ENCODE results near the gene PPP1R2C. TPM values are rescaled to one million over a fixed set of nuclear protein-coding genes. Genes with fewer than 3 reads are reported as not detected.

The PPP1R2C gene
- total RNA-seq, 4 donors from 2014 or later, result not detected

DNA sequence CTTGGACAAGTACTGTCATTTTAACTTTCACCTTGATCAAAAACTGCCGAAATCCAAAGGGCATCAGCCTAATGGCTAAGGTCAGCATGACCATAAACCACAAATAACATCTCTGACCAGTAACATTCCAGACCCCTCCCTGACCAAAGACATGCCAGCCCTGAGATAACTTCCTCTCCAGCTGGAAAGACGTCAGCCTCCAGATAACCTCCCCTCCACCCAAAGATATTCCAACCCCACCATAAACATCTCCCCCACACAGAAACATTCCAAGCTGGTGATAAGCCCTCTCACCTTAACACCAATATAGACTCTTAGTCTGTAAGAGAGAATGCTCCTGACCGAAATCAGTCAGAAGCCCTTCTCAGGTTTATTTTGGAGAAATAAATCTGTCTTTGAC is 7.4 kb downstream of the PPP1R2C start:
- Histone ChIP-seq H3K36me3 (no peaks in the 10 kb centered on the region), H3K4me1 (no peaks in the 10 kb centered on the region), H3K9me3 (no peaks in the 10 kb centered on the region), H3K4me3 (no peak overlapping the region), H3K27ac (no peak overlapping the region), H3K27me3 (no peaks in the 10 kb centered on the region)
- 73 to 84% methylated on average over 3 of the region's 3 CpGs for WGBS, 2 donors
- TF ChIP-seq, protein P1, sequence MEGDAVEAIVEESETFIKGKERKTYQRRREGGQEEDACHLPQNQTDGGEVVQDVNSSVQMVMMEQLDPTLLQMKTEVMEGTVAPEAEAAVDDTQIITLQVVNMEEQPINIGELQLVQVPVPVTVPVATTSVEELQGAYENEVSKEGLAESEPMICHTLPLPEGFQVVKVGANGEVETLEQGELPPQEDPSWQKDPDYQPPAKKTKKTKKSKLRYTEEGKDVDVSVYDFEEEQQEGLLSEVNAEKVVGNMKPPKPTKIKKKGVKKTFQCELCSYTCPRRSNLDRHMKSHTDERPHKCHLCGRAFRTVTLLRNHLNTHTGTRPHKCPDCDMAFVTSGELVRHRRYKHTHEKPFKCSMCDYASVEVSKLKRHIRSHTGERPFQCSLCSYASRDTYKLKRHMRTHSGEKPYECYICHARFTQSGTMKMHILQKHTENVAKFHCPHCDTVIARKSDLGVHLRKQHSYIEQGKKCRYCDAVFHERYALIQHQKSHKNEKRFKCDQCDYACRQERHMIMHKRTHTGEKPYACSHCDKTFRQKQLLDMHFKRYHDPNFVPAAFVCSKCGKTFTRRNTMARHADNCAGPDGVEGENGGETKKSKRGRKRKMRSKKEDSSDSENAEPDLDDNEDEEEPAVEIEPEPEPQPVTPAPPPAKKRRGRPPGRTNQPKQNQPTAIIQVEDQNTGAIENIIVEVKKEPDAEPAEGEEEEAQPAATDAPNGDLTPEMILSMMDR (IDR thresholded peaks at IDR 0.05), result no peak
- no peak for TF ChIP-seq EP300 (IDR thresholded peaks at IDR 0.05)
- TF ChIP-seq POLR2A (IDR thresholded peaks at IDR 0.05), result no peak
- DNase-seq (ENCODE audit: low spot score in 2 of 2), result no peak

DNA sequence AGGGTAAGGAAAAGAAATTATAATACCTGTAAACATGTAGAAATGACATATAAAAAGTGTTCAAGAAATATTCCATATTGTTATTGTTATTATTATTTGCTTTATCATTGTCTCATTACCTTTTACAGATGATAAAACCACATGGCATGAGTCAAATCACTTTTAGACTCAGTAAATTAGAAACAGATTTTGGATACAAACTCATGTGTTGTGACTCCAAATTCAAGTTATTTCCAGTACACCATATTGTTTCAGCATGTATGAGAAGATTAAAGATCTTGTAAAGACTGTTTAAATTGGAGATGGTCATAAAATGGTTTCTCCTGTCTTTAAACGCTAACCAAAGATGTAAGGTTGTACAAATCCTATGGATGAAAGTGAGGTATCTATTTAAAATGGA is 18.1 kb downstream of the PPP1R2C start:
- no peaks in the 10 kb centered on the region for H3K36me3 ChIP-seq
- TF ChIP-seq, protein P1 (IDR thresholded peaks at IDR 0.05), result no peak
- no peak for TF ChIP-seq POLR2A (IDR thresholded peaks at IDR 0.05)
- no peak for TF ChIP-seq EP300 (IDR thresholded peaks at IDR 0.05)
- WGBS, 2 donors, result 80 to 89% methylated on average over 1 of the region's 1 CpG

DNA sequence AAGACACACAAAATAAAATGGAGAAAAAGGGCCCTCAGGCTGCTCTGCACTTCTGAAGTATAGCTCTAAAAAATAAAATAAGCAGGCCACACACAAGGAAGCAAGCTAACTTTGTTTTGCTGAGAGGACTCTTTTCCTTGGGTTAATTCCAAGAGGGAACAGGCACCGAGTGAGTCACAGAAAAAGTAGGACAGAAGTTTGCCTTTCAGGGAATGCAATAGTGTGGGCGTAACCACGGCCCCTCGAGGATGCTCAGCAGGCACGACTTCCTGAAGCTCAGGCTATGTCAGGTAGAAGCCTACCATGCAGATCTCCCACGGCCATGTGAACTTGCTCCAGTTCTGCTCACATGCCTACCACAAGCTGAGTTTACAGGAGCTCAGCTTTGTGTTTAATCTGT is 22.1 kb downstream of the PPP1R2C start:
- no peak overlapping the region for H3K4me3 ChIP-seq
- peak overlapping the region in 1 of 4 donors; percentile 20 for H3K27ac ChIP-seq
- TF ChIP-seq EP300 (IDR thresholded peaks at IDR 0.05) (no peak), POLR2A (IDR thresholded peaks at IDR 0.05) (no peak)
- TF ChIP-seq, protein P1 (IDR thresholded peaks at IDR 0.05), result no peak
- no peaks in the 10 kb centered on the region for H3K36me3 ChIP-seq
- WGBS, 2 donors, result 11 to 53% methylated on average over 6 of the region's 6 CpGs
- no peaks in the 10 kb centered on the region for H3K27me3 ChIP-seq
- peak; percentile 21 to 31 for DNase-seq (ENCODE audit: low spot score in 2 of 2)
- H3K9me3 ChIP-seq, result no peaks in the 10 kb centered on the region
- H3K4me1 ChIP-seq, result no peaks in the 10 kb centered on the region

More for the DNA sequence above, 18.1 kb downstream of the PPP1R2C start:
- H3K27me3 ChIP-seq, result no peaks in the 10 kb centered on the region
- H3K4me3 ChIP-seq, result no peak overlapping the region
- no peak overlapping the region for H3K27ac ChIP-seq
- H3K4me1 ChIP-seq, result no peaks in the 10 kb centered on the region
- DNase-seq (ENCODE audit: low spot score in 2 of 2), result no peak
- no peaks in the 10 kb centered on the region for H3K9me3 ChIP-seq

DNA sequence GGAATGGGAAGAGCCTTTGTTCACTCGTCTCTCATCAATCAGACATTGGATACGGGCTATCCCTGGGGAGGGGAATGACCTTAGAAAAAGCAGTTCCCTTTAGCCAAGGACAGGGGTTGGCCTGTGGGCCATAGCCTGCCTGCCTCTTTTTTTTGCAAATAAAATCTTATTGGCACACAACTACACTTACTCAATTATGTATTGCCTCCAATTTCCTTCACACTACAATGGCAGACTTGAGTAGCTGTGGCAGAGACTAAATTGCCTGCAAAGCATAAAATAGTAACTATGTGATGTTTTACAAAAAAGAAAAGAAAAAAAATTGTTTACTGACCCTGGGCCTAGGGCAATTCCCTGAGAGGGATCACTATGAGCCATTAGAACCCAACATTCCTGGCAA is 23.4 kb downstream of the PPP1R2C start:
- DNase-seq (ENCODE audit: low spot score in 2 of 2), result no peak
- H3K27me3 ChIP-seq, result no peaks in the 10 kb centered on the region
- H3K4me1 ChIP-seq, result no peaks in the 10 kb centered on the region
- no peaks in the 10 kb centered on the region for H3K9me3 ChIP-seq
- 35 to 57% methylated on average over 2 of the region's 2 CpGs for WGBS, 2 donors
- no peaks in the 10 kb centered on the region for H3K36me3 ChIP-seq
- TF ChIP-seq, protein P1 (IDR thresholded peaks at IDR 0.05), result no peak
- TF ChIP-seq EP300 (IDR thresholded peaks at IDR 0.05) (no peak), POLR2A (IDR thresholded peaks at IDR 0.05) (no peak)
- H3K27ac ChIP-seq, result peak overlapping the region in 1 of 4 donors; percentile 14
- no peak overlapping the region for H3K4me3 ChIP-seq

DNA sequence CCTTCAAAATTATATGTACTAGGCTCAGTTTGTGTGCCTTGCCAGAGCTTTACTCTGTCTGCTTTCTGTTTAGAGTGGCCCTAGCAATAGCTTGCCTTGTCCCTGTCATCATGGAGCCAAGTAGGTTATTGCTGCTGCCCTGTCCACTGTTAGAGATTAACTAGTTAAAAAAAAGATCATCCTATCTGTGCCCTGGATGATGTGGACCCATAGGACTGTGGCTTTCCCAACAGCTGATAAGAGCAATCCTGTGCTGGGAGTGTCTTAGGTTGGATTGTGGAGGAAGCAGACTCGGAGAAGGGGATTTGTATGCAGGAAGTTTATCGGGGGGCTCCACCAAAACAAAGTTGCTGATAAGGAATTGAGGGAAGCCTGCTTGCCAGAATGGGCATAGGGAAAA is 23.8 kb downstream of the PPP1R2C start:
- Histone ChIP-seq H3K36me3 (no peaks in the 10 kb centered on the region), H3K27me3 (no peaks in the 10 kb centered on the region), H3K9me3 (no peaks in the 10 kb centered on the region), H3K27ac (no peak overlapping the region), H3K4me3 (no peak overlapping the region), H3K4me1 (no peaks in the 10 kb centered on the region)
- DNase-seq (ENCODE audit: low spot score in 2 of 2), result no peak
- TF ChIP-seq POLR2A (IDR thresholded peaks at IDR 0.05) (no peak), EP300 (IDR thresholded peaks at IDR 0.05) (no peak)
- TF ChIP-seq, protein P1 (IDR thresholded peaks at IDR 0.05), result no peak
- 73 to 100% methylated on average over 2 of the region's 2 CpGs for WGBS, 2 donors

Data from tibial nerve (tissue), 4 donors.